Gastroesophageal sphincter (tissue), 2 donors: Measurements from ENCODE around the gene STAC3.

Experiments used
- EP300 ChIP-seq: sonication (generic); formaldehyde crosslinking; IDR thresholded peaks from one replicate; pipeline ENCODE4 v1.6.1; 2017; ENCODE audit warnings: antibody characterized with exemption, mild to moderate bottlenecking
- POLR2A ChIP-seq, 2 donors: fragments of 450-650 bp; IDR thresholded peaks; one replicate each; pipeline ENCODE4 v1.6.1; 2017; ENCODE audit warnings: antibody characterized with exemption in 2 of 2, mild to moderate bottlenecking in 2 of 2, moderate library complexity in 1 of 2

- TF ChIP-seq POLR2A (IDR thresholded peaks at IDR 0.05) (no peak), EP300 (no peak)
These were observed 47.2 kb downstream of the STAC3 start for GRCh38 chr12:57203791-57204190.
